T-helper 2 cell treated with Interferon-gamma antibody and Interleukin-4, amounts not matched to agents 5 μg/mL and 100 μg/mL, for 36 hours (primary cell): Measurements from ENCODE around the gene TMEM184B.

Experiments used
- DNase-seq: peaks from one replicate; pipeline ENCODE4 v3.0.0; 2021; ENCODE audit warnings: low spot score
- H3K27ac Mint-ChIP-seq: one replicate; pipeline ENCODE4 v1.8.0; 2021; ENCODE audit warnings: mild to moderate bottlenecking, mixed read lengths
- H3K27me3 Mint-ChIP-seq: one replicate; pipeline ENCODE4 v1.8.0; 2021; ENCODE audit warnings: low read depth, mixed read lengths
- H3K36me3 Mint-ChIP-seq: one replicate; pipeline ENCODE4 v1.8.0; 2021; ENCODE audit warnings: low read depth, mixed read lengths
- H3K4me1 Mint-ChIP-seq: one replicate; pipeline ENCODE4 v1.8.0; 2021; ENCODE audit warnings: low read depth, mixed read lengths
- H3K4me3 Mint-ChIP-seq: one replicate; pipeline ENCODE4 v1.8.0; 2022; ENCODE audit warnings: mild to moderate bottlenecking, moderate library complexity, mixed read lengths
- H3K9me3 Mint-ChIP-seq: one replicate; pipeline ENCODE4 v1.8.0; 2021; ENCODE audit warnings: mixed read lengths

Gene TMEM184B

DNA sequence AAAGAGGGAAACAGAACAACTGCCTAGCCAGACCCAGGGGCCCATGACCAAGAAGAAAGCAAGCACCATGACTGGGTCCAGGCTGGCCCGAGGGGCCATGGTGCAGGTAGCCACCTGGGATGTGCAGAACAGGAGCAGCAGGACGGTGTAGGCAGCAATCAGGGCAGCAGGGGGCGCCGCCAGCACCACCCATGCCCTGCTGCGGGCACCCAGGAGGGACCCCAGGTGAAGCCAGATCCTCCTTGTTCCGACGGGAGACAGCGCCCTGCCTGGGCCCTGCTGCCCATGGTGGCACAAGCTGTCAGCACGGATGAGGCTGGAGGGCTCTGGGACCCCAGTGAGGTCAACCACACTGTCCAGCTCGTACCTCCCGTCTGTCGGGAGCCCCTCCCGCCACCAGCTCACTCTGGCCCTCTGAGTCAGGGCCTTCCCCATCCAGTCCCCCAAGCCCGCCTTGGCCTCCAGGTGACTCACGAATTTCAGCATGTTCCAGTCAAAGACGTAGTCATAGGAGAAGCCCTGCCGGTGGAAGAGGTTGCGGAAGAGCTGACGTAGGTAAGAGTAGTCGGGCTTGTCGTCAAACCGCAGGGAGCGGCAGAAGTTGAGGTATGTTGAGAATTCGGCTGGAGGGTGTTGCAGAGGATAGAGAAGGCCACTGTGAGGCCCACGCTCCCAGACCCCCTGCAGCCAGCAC, 25.6 kb upstream of the TMEM184B start:
- Mint-ChIP-seq H3K36me3 (peaks cover 22% of the 10 kb centered on the region), H3K9me3 (no peaks in the 10 kb centered on the region), H3K4me1 (no peaks in the 10 kb centered on the region), H3K4me3 (no peak overlapping the region), H3K27me3 (no peaks in the 10 kb centered on the region), H3K27ac (no peak overlapping the region)
- DNase-seq, result no peak

- no peak overlapping the region for H3K4me3 Mint-ChIP-seq
- no peaks in the 10 kb centered on the region for H3K9me3 Mint-ChIP-seq
- no peak overlapping the region for H3K27ac Mint-ChIP-seq
- DNase-seq, result no peak
- H3K4me1 Mint-ChIP-seq, result no peaks in the 10 kb centered on the region
- H3K36me3 Mint-ChIP-seq, result peaks cover 16% of the 10 kb centered on the region
- no peaks in the 10 kb centered on the region for H3K27me3 Mint-ChIP-seq
Measured at GRCh38 chr22:38296372-38296771, 23.6 kb upstream of the TMEM184B start.

GRCh38 chr22:38295863-38296262, 23.1 kb upstream of the TMEM184B start:
- DNase-seq, result no peak
- Mint-ChIP-seq H3K36me3 (peaks cover 16% of the 10 kb centered on the region), H3K27ac (no peak overlapping the region), H3K9me3 (no peaks in the 10 kb centered on the region), H3K27me3 (no peaks in the 10 kb centered on the region), H3K4me3 (no peak overlapping the region), H3K4me1 (no peaks in the 10 kb centered on the region)

- Mint-ChIP-seq H3K9me3 (no peaks in the 10 kb centered on the region), H3K4me3 (no peak overlapping the region), H3K27me3 (no peaks in the 10 kb centered on the region), H3K27ac (no peak overlapping the region), H3K4me1 (no peaks in the 10 kb centered on the region), H3K36me3 (peaks cover 14% of the 10 kb centered on the region)
- no peak for DNase-seq
Measured at GRCh38 chr22:38295339-38295738, 22.5 kb upstream of the TMEM184B start.

- no peak overlapping the region for H3K4me3 Mint-ChIP-seq
- DNase-seq, result no peak
- no peaks in the 10 kb centered on the region for H3K4me1 Mint-ChIP-seq
- H3K36me3 Mint-ChIP-seq, result peaks cover 13% of the 10 kb centered on the region
- no peak overlapping the region for H3K27ac Mint-ChIP-seq
- no peaks in the 10 kb centered on the region for H3K27me3 Mint-ChIP-seq
- H3K9me3 Mint-ChIP-seq, result no peaks in the 10 kb centered on the region
Measured at GRCh38 chr22:38294193-38294592, 21.4 kb upstream of the TMEM184B start.

DNA sequence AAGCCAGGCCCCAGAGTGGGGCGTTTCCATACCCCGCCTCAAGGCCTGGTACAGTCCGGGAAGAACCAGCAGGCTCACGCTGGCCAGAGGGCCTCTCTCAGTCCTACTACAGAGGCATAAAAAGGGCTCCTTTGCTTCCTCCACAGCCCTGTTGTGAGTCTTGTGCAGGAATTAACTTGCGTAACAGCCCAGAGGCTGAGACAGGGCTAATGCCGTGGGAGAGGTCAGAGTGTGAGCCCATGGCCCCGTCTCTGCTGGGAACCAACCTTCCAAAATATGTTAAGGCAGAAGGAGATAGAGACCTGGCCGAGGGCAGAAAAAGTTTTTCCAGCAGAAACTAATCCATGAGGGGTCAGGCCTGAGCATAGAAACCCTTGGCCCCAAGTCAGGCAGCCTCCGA, 19.9 kb upstream of the TMEM184B start:
- no peak overlapping the region for H3K4me3 Mint-ChIP-seq
- no peak for DNase-seq
- no peaks in the 10 kb centered on the region for H3K27me3 Mint-ChIP-seq
- no peak overlapping the region for H3K27ac Mint-ChIP-seq
- H3K36me3 Mint-ChIP-seq, result peaks cover 6% of the 10 kb centered on the region
- no peaks in the 10 kb centered on the region for H3K9me3 Mint-ChIP-seq
- H3K4me1 Mint-ChIP-seq, result no peaks in the 10 kb centered on the region

- Mint-ChIP-seq H3K9me3 (no peaks in the 10 kb centered on the region), H3K4me3 (no peak overlapping the region), H3K27me3 (no peaks in the 10 kb centered on the region), H3K4me1 (no peaks in the 10 kb centered on the region), H3K27ac (no peak overlapping the region), H3K36me3 (peaks cover 3% of the 10 kb centered on the region)
- no peak for DNase-seq
Measured at GRCh38 chr22:38291201-38291777, 18.5 kb upstream of the TMEM184B start.

- H3K4me3 Mint-ChIP-seq, result no peak overlapping the region
- no peak for DNase-seq
- H3K9me3 Mint-ChIP-seq, result no peaks in the 10 kb centered on the region
- H3K4me1 Mint-ChIP-seq, result no peaks in the 10 kb centered on the region
- H3K27ac Mint-ChIP-seq, result no peak overlapping the region
- no peaks in the 10 kb centered on the region for H3K27me3 Mint-ChIP-seq
- H3K36me3 Mint-ChIP-seq, result peaks cover 3% of the 10 kb centered on the region
Measured at GRCh38 chr22:38290347-38290746, 17.5 kb upstream of the TMEM184B start.

GRCh38 chr22:38289583-38290082, 16.8 kb upstream of the TMEM184B start:
- no peak overlapping the region for H3K27ac Mint-ChIP-seq

GRCh38 chr22:38286915-38287669, 14.3 kb upstream of the TMEM184B start:
- DNase-seq, result no peak
- no peak overlapping the region for H3K27ac Mint-ChIP-seq
- H3K36me3 Mint-ChIP-seq, result peaks cover 3% of the 10 kb centered on the region
- H3K4me3 Mint-ChIP-seq, result no peak overlapping the region
- H3K9me3 Mint-ChIP-seq, result no peaks in the 10 kb centered on the region
- no peaks in the 10 kb centered on the region for H3K27me3 Mint-ChIP-seq
- H3K4me1 Mint-ChIP-seq, result no peaks in the 10 kb centered on the region

More at GRCh38 chr22:38289583-38290082, 16.8 kb upstream of the TMEM184B start:
- peaks cover 3% of the 10 kb centered on the region for H3K36me3 Mint-ChIP-seq
- H3K4me3 Mint-ChIP-seq, result no peak overlapping the region
- no peaks in the 10 kb centered on the region for H3K4me1 Mint-ChIP-seq
- no peaks in the 10 kb centered on the region for H3K9me3 Mint-ChIP-seq
- H3K27me3 Mint-ChIP-seq, result no peaks in the 10 kb centered on the region
- no peak for DNase-seq

DNA sequence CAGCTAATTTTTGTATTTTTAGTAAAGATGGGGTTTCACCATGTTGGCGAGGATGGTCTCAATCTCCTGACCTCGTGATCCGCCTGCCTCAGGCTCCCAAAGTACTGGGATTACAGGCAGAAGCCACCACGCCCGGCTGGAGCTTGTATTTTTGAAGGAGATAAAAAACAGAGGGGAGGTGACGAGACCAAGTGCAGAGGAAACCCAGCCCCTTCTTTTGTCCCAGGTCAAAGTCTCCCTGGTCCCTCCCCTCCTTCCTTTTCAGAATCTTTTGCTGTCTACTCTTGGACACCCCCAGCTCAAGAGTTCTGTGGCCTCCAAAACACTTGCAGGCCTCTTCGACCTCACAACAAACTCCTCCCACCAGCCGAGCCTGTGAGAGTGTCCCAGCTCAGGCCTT, 12.2 kb upstream of the TMEM184B start:
- H3K27me3 Mint-ChIP-seq, result no peaks in the 10 kb centered on the region
- H3K36me3 Mint-ChIP-seq, result no peaks in the 10 kb centered on the region
- H3K27ac Mint-ChIP-seq, result no peak overlapping the region
- H3K9me3 Mint-ChIP-seq, result no peaks in the 10 kb centered on the region
- no peak for DNase-seq
- H3K4me3 Mint-ChIP-seq, result no peak overlapping the region
- H3K4me1 Mint-ChIP-seq, result no peaks in the 10 kb centered on the region

- Mint-ChIP-seq H3K9me3 (no peaks in the 10 kb centered on the region), H3K36me3 (no peaks in the 10 kb centered on the region), H3K27ac (no peak overlapping the region), H3K4me1 (no peaks in the 10 kb centered on the region), H3K27me3 (no peaks in the 10 kb centered on the region), H3K4me3 (no peak overlapping the region)
- DNase-seq, result no peak
Measured at GRCh38 chr22:38284042-38284402, 11.2 kb upstream of the TMEM184B start.

DNA sequence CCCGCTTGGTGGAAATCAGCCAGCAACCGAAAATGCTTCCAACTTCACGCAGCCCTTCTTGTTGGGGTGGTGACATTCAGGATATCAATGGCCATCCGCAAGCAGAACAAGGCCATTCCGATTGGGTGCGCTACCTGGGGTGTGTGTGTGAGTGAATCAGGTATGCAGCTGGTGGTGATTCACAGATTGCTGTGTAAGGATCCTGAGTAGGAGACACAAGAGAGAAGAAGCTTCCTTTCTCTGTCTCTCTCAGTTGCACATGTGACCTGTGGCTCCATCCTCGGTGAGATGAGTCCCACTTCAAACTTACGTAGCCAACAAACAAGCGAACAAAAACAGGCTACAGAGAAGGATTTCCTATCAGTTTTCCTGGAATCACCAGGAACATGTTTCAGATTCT, 9.6 kb upstream of the TMEM184B start:
- H3K4me3 Mint-ChIP-seq, result no peak overlapping the region
- H3K27me3 Mint-ChIP-seq, result no peaks in the 10 kb centered on the region
- no peaks in the 10 kb centered on the region for H3K4me1 Mint-ChIP-seq
- no peak for DNase-seq
- no peak overlapping the region for H3K27ac Mint-ChIP-seq
- no peaks in the 10 kb centered on the region for H3K36me3 Mint-ChIP-seq
- H3K9me3 Mint-ChIP-seq, result no peaks in the 10 kb centered on the region

- no peaks in the 10 kb centered on the region for H3K9me3 Mint-ChIP-seq
- H3K27me3 Mint-ChIP-seq, result peaks cover 6% of the 10 kb centered on the region
- H3K4me3 Mint-ChIP-seq, result no peak overlapping the region
- H3K36me3 Mint-ChIP-seq, result no peaks in the 10 kb centered on the region
- H3K27ac Mint-ChIP-seq, result no peak overlapping the region
- peaks cover 16% of the 10 kb centered on the region for H3K4me1 Mint-ChIP-seq
- no peak for DNase-seq
Measured at GRCh38 chr22:38276166-38276565, 3.4 kb upstream of the TMEM184B start.
